Body of pancreas (tissue), 4 donors: Measurements from ENCODE around the gene NTN4.

ENCODE experiments used
- POLR2A ChIP-seq, 3 donors: fragments of 450-650 bp; IDR thresholded peaks; one replicate each; pipeline ENCODE4 v1.6.1; 2016; ENCODE audit warnings: antibody characterized with exemption in 3 of 3, mild to moderate bottlenecking in 2 of 3
- TF ChIP-seq, protein P1 (sequence below), 7 experiments: fragments of 450-650 bp in 4 of 7; fragments of 200-600 bp in 3 of 7; sonication (generic) in 3 of 7; IDR thresholded peaks; one replicate each; pipeline ENCODE4 v1.5.1; 2016 to 2019; ENCODE audit warnings: antibody characterized with exemption in 7 of 7

DNA sequence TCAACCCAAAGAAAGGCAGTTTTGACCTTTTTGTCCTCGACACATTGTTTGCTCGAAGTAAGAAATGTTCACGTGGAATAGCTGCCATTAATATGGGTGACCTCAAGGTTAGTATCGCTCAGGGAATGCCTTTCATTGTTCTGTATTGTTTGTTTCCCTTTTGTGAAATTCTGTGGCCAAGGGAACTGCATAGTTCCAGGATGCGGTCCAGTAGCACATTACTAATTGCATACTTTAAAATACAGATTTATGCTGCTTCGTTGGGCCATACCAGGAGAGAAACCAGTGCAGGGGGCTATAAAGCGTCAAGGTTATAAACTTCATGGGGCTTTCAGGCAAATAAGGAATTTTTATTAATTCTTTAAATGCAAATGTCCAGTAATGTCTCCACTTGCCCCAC lies 166.0 kb downstream of the NTN4 start:
- TF ChIP-seq, protein P1, sequence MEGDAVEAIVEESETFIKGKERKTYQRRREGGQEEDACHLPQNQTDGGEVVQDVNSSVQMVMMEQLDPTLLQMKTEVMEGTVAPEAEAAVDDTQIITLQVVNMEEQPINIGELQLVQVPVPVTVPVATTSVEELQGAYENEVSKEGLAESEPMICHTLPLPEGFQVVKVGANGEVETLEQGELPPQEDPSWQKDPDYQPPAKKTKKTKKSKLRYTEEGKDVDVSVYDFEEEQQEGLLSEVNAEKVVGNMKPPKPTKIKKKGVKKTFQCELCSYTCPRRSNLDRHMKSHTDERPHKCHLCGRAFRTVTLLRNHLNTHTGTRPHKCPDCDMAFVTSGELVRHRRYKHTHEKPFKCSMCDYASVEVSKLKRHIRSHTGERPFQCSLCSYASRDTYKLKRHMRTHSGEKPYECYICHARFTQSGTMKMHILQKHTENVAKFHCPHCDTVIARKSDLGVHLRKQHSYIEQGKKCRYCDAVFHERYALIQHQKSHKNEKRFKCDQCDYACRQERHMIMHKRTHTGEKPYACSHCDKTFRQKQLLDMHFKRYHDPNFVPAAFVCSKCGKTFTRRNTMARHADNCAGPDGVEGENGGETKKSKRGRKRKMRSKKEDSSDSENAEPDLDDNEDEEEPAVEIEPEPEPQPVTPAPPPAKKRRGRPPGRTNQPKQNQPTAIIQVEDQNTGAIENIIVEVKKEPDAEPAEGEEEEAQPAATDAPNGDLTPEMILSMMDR (IDR thresholded peaks at IDR 0.05): no peak
- TF ChIP-seq POLR2A (IDR thresholded peaks at IDR 0.05): no peak
